Skeletal muscle cell (primary cell): ENCODE data around the gene UBE2G2.
"Not testable (repeated sequence)": the region's sequence is repeated elsewhere in the genome, so short reads cannot be mapped to it uniquely, and the experiment has no call there.

Experiments
- DNase-seq: peaks from one replicate; pipeline ENCODE4 v3.0.0-alpha.2; 2010; ENCODE audit warnings: low read depth
- H3K4me3 ChIP-seq: 2 replicates; pipeline ENCODE4 v1.5.1; 2011; ENCODE audit warnings: low read depth, mild to moderate bottlenecking, control low read depth, low read length, moderate library complexity

The UBE2G2 gene

GRCh38 chr21:44836666-44837471 is 35.2 kb upstream of the UBE2G2 start:
- peak; percentile 19 for DNase-seq
- H3K4me3 ChIP-seq, result no peak overlapping the region

- no peak overlapping the region for H3K4me3 ChIP-seq
- DNase-seq, result no peak
These were observed 34.7 kb upstream of the UBE2G2 start for GRCh38 chr21:44836349-44836665.

GRCh38 chr21:44835647-44835973 is 34.0 kb upstream of the UBE2G2 start:
- no peak for DNase-seq
- H3K4me3 ChIP-seq, result no peak overlapping the region

GRCh38 chr21:44834951-44835646 is 33.5 kb upstream of the UBE2G2 start:
- DNase-seq, result no peak

GRCh38 chr21:44834231-44834950 is 32.8 kb upstream of the UBE2G2 start:
- no peak overlapping the region for H3K4me3 ChIP-seq
- DNase-seq, result no peak

More at GRCh38 chr21:44834951-44835646, 33.5 kb upstream of the UBE2G2 start:
- no peak overlapping the region for H3K4me3 ChIP-seq

GRCh38 chr21:44833663-44834062 is 32.0 kb upstream of the UBE2G2 start:
- no peak for DNase-seq
- no peak overlapping the region for H3K4me3 ChIP-seq

GRCh38 chr21:44832516-44833255 is 31.1 kb upstream of the UBE2G2 start:
- H3K4me3 ChIP-seq, DNase-seq: not testable (repeated sequence)

GRCh38 chr21:44831227-44831860 is 29.7 kb upstream of the UBE2G2 start:
- DNase-seq, result no peak
- H3K4me3 ChIP-seq, result no peak overlapping the region

- no peak for DNase-seq
These were observed 28.0 kb upstream of the UBE2G2 start for GRCh38 chr21:44829507-44830092.

GRCh38 chr21:44828362-44829056 is 26.9 kb upstream of the UBE2G2 start:
- no peak for DNase-seq
- no peak overlapping the region for H3K4me3 ChIP-seq

More at GRCh38 chr21:44829507-44830092, 28.0 kb upstream of the UBE2G2 start:
- H3K4me3 ChIP-seq, result no peak overlapping the region

GRCh38 chr21:44823179-44823660 is 21.6 kb upstream of the UBE2G2 start:
- H3K4me3 ChIP-seq, result no peak overlapping the region
- no peak for DNase-seq

GRCh38 chr21:44822484-44823178 is 21.0 kb upstream of the UBE2G2 start:
- no peak for DNase-seq
- no peak overlapping the region for H3K4me3 ChIP-seq

- DNase-seq, result no peak
These were observed 19.2 kb upstream of the UBE2G2 start for GRCh38 chr21:44820851-44821250.

GRCh38 chr21:44819283-44820243 is 17.9 kb upstream of the UBE2G2 start:
- H3K4me3 ChIP-seq, result no peak overlapping the region
- no peak for DNase-seq

More at GRCh38 chr21:44820851-44821250, 19.2 kb upstream of the UBE2G2 start:
- no peak overlapping the region for H3K4me3 ChIP-seq

- no peak for DNase-seq
- peak overlapping the region; percentile 69 for H3K4me3 ChIP-seq
These were observed 17.0 kb upstream of the UBE2G2 start for GRCh38 chr21:44818640-44819011.

GRCh38 chr21:44817914-44818639 is 16.5 kb upstream of the UBE2G2 start, which contains the start of gene SUMO3:
Gene SUMO3 (minus strand): TSS chr21:44818062. CDS start chr21:44817968, 94 bp downstream.
- peak within 1 kb of the TSS; percentile 69 for H3K4me3 ChIP-seq
- DNase-seq, result peak; percentile 34
